Measurements from ENCODE around the gene MYH15.
"Not testable (repeated sequence)": the region's sequence is repeated elsewhere in the genome, so short reads cannot be mapped to it uniquely, and the experiment has no call there.

The MYH15 gene

DNA sequence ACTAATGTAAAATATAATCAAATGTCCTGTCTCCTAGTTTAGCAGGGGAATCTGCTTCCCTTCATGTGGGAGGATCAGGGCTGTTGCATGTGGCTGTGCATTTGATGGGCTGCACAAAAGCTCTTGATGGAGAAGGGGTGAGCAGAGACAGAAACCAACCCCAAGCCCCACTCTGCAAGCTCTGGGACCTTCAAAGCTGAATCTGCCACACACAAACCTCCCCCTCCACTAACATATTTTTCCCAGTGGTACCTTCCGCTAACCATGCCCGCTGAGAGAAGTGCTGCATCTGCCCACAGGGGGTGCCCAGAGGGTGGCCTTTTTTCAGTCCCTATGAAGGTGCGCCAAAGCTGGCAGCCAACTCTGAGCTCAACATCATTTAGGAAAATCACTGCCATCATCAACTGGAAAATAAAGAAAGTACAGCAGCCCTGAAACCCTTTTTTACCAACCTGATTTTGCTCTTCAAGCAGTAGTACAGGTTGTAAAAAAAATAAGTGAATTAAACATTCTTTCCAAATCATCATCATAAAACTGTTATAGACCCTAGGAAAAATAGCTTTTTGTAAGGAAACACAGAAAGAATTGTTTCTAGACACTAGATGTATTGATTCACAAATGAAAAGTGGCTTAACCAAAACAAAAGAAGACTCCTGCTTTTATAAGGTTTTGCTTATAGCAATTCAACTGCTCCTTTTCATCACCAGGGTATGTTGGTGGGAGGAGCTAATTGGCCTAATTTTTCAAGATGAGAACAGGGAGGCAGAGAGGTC lies 117.1 kb downstream of the MYH15 start:
- no peak for DNase-seq (ENCODE audit: insufficient read length, low spot score)
- FAIRE-seq: no peak

DNA sequence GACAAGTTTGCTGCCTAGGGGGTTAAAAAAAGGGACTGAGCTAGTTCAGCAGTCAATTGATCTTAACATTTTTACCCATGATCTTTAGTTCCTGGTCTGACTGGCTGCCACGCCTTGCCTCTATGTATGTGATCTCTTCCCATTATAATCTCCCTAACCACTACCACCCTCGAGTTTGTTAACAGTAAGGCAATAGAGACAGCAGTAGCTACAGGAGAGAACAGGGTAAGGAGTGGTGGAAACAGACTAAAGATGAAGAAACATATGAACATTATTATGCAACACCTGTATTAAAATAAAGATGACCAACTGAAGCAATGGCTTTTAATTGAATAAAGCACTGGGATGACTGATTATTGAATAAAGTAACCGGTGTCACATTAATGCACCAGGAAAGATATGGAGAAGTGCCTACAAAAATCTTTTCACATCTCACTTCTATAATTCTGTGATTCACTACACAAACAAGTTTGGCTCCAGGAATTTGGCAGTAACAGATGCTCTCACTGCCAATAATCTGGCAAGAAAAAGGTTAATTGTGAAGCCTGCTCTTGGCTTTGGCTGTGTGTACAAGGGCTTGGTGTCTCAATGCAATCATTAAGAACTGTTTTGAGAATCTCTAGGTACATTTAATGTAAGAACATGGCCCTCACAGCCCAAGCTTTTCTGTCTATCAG lies 118.3 kb downstream of the MYH15 start:
- FAIRE-seq (no peak), DNase-seq (ENCODE audit: insufficient read length, low spot score) (no peak)

DNA sequence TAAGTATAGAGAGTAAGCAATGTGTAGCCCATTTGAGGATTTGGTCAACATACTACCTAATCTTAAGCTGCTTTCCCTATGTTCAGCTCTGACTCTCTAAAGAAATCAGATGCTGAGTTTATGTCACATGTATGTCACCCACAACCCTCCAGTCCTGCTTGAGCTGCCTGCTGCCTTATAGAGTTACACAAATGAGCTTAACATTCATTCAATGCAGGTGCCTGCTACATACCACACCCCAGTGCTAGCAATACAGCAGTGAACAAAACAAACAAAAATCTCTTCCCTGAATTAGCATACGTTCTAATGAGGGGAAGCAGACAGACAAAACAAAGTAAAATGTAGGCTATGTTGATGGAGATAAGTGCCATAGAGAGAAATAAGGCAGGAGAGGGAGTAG lies 121.0 kb downstream of the MYH15 start:
- peak; percentile 62 for FAIRE-seq
- no peak for DNase-seq (ENCODE audit: insufficient read length, low spot score)

DNA sequence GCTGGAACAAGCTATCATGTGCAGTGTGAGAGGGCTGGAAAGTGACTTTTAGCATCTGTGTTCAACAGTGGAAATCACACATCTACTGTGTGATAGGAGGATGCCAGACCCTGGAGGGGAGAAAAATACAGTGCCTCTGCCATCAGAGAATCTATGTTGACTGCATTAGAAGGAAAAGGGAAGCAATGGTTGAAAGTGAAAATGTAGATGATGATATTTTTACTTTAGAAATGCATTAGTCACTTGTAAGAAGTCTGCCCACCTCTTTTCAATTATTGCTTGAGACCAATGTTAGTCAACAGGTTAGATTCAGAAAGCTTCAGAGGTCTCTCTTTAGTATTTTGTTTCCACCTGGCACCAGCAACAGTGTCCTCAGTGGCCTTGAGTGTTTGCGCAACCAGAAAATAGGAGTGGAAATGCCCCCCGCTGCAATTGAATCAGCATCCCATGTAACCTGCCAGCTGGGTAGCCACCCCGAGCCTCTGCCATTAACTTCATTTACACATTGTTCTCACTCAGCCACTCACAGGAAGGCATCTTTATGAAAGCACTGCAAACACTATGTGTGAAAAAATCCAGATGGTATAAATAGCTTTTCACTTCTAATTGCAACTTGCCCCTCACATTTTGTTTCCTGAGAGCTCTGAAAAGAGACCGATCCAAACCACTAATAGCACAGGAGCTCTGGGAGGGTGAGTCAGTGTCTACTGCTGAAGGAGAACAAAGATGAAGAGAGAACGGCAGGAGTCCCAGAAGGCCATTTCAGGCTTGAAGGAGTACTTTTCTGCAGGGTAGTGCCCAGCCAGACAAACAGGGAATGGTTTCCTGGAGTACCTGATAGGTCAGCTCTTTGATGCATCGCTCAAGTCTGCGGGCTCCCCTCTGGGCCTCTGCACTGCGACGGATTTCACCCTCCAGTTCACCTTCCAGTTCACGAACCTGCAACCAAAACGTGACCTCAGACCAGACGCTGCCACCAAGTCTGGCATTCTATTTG lies 122.0 kb downstream of the MYH15 start:
- DNase-seq (ENCODE audit: insufficient read length, low spot score): no peak
- FAIRE-seq: peak; percentile 89

DNA sequence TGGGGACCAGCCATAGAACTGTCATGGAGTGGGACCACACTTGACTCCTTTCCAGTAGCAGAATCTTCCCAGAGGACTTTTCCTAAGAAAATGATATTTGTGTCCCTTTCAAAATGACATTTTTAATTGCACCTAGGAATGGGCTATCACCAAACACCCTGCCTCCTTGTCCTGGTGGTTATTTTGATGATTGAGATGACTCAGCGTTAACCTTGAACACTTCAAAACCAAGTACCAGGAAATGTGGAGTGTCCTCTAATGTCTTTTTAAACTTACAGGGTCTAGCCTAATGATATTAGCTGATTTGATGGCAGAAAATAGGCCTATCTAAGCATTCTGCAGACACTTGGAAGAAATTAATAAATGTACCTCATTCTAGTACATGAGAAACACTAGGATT lies 123.3 kb downstream of the MYH15 start:
- peak; percentile 71 for FAIRE-seq
- DNase-seq (ENCODE audit: insufficient read length, low spot score): no peak

DNA sequence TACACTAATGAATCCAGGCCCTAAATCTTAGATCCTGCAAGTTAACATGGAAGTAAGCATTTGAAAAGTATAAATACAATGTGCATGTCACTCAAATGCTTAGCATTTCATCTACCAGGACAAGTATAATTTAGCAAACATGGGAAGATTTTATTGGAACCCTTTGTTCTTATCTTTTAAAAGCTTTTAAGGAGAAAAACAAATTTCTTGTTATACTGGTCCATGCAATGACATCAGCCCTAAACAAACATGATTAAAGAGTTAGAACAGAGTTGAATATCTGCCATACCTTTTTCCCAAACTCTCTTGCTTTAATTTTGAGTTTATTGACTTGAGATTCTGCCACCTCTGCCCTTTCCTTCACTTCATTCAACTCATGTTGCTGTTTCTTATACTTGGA lies 127.1 kb downstream of the MYH15 start:
- no peak for DNase-seq (ENCODE audit: insufficient read length, low spot score)
- no peak for FAIRE-seq

DNA sequence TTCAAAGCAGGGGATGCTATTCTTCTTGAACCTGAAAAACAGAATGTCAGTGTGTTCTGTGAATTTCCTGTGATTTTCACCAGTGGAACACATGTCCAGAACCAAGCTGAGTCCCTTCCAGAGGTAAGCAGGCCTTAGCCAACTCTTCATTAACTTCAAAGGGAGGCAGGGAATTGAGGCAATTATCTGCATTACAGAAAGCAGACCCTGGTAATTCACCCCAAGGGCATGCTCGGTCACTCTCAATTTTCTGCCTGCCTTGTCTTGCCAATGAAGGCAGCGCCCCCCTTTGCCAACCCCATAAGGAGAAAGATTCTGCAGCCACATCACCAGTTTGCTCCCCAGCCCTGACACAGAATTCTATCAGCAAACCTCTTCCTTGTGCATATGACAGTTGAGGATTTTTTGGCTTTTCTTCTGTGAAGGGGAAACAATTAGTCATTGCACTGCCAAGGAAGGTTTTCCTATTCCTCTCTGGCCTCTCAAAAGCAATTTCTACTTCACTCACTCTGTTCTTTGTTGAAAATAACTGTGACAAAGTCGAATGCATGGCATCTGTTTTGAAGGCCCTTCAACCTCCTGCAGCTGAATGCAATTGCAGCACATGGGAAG lies 128.8 kb downstream of the MYH15 start:
- no peak for DNase-seq (ENCODE audit: insufficient read length, low spot score)
- FAIRE-seq: no peak

DNA sequence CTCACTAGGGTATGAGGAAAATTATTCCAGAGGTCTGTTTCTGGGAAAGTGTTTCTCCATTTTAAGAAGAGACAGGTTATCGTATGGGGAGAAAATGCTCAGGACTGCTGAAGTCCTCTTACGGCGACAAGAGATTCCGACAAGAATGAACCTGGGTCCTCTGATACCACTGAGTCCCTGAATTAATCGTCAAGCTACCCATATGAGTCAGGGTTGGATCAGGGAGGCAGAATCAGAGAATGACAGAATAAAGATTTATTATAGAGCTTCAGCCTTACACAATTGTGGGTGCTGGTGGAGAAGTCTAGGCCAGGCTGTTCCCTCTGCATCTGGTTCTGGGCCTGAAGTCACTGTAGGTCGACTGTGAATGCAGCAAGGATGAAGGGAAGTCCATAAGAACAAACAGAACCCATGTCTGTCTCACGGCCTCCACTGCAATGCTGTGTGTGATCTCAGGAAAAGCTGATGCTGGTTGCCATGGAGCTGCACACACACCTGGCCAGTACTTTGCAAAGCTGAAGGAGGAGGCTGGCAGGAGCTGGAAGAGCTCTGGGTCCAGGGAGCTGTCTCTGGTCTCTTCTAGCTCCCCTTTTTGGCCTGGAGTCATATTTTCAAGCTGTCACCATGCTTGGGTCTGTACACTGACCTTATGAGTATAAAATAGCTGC lies 130.1 kb downstream of the MYH15 start:
- DNase-seq (ENCODE audit: insufficient read length, low spot score): no peak
- FAIRE-seq: no peak

DNA sequence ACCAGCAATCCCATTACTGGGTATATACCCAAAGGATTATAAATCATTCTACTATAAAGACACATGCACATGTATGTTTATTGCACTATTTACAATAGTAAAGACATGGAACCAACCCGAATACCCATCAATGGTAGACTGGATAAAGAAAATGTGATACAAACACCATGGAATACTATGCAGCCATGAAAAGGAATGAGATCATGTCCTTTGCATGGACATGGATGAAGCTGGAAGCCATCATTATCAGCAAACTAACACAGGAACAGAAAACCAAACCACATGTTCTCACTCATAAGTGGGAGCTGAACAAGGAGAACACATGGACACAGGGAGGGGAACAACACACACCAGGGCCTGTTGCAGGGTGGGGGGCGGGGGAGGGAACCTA lies 131.4 kb downstream of the MYH15 start:
- not testable (repeated sequence) for DNase-seq (ENCODE audit: insufficient read length, low spot score); FAIRE-seq

DNA sequence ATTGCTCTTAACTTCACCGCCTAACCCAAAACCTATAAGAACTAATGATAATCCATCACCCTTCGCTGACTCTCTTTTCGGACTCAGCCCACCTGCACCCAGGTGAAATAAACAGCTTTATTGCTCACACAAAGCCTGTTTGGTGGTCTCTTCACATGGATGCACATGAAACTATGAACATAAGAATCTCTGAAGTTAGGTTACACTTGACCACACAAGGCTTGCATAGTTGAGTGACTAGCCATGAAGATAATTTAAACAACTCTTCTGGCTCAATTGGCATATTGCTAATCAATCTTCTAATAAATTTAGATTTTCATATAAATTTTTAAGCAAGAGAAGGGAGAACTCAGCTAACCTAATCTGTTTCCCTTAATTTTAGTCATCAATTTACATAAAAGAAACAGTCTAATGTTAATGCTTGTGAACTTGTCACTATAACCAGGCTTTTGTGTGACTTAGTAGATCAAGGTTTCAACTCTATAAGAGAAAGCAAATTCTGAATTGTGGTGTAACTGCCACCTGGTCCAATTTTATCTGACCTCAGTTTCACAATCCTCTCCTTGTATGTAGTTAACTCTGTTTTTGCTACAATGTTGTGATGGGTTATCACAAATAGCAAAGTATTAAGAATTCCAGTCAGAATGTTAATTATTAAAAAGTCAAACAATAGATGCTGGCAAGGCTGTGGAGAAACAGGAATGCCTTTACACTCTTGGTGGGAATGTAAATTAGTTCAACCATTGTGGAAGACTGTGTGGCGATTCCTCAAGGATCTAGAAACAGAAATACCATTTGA lies 132.0 kb downstream of the MYH15 start:
- no peak for DNase-seq (ENCODE audit: insufficient read length, low spot score)
- no peak for FAIRE-seq

DNA sequence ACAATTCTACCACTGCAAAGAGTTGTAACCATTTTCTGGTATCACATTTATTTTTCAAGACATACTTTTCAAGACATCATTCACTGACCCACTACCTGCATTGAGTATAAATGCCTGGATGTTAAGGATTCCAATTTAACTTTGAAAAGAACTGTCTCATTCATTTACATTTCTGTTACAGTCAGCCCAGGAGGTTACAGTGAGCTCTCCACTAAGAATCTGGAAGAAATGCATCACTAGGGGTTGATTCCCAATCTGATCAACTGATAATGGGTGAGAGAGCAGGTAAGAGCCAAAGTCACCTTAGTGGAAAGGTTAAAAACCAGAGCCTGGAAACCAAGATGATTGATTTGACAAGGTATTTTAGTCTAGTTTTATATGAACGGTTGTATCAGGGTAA lies 133.0 kb downstream of the MYH15 start:
- no peak for FAIRE-seq
- no peak for DNase-seq (ENCODE audit: insufficient read length, low spot score)

DNA sequence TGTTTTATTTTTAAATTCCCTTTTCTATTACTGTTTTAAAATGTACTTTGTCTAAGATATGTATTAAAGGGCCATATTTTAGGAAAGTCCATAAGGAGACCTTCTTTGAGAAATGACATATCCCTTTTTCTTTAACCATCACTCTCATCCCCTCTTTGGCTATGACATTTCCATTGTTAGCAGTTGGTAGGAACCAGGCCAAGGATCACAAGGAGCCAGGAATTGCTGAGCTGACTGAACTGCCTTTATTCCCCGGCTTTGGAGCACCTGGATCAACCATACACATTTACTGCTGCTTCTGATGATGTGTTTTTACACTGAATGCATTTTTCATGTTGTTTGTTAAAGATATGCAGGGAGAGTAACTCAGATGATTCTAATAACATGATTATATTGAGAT lies 134.4 kb downstream of the MYH15 start:
- FAIRE-seq: no peak

DNA sequence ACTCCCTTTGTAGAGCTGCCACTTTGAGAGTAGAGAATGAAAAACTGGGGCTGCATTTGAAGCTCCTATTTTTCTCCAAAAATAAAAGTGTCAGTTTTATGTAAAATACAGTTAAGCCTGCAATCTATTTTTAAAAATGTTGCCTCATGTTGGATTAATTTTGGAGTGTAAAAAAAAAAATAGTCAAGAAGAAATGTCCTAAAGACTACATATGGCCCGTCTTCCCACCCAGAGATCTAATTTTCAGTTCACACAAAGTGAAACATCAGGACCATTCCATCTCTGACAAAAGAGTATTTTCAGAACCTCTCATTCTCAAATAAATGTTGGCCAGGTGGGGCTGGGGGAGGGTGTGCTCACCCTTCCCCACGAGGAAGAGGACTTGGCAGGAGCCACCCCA lies 151.4 kb downstream of the MYH15 start:
- DNase-seq (ENCODE audit: insufficient read length, low spot score) (no peak), FAIRE-seq (no peak)

More for the DNA sequence above, 134.4 kb downstream of the MYH15 start:
- DNase-seq (ENCODE audit: insufficient read length, low spot score): no peak

DNA sequence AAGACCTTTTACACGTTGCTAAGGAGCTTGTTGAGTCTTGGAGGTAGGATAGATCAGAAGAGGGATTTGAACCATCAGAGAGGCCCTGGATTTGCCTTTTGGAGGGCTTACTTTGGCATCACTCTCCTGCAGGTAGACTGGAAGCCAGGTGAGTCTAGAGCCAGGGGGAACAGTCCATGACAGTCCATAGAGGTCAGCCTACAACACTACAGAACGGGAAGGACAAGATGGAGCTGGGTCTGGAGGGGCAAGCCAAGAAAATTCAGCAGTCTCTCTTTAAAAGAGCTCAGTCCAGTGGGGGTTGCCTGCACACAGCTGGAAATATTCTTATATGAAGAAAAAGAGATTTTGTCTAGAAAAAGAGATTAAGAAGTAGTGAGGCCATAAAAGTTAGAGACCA lies 153.4 kb downstream of the MYH15 start:
- DNase-seq (ENCODE audit: insufficient read length, low spot score) (no peak), FAIRE-seq (no peak)

DNA sequence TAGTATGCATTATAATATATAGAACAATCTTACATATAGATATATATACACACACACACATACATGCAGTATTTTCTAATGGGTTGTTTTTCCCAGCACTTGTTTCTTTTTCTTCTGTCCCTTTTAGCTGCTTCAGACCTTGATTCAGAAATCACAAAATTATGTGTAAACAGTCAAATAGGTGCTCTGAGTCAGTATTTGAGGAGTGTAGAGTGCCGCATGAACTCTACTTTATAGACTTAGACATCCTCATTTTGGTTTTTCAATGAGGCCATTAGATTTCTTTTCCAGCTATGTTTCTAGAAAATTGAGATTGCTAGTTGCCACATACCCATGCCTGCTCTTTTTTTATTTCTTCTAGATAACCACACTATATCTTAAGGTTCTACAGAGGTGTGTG lies 155.8 kb downstream of the MYH15 start:
- no peak for FAIRE-seq
- no peak for DNase-seq (ENCODE audit: insufficient read length, low spot score)

DNA sequence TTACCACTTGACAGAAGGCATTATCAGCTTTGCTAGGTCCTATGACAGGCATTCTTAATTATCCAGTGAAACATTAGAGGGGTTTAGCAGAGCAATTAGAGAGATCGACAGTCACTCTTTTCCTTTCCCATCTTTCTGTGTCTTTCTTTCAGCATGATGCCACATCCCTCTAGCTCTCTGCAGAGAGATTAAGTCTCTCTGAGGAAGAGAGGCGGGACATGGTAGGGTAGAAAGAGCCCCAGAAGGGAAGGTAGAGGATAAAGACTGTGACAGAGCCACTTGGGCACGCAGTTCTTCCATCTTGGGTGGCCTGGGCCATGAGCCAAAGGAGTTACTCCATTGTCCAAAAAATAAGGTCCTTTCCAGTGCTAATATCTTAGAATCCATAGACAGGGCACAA lies 158.2 kb downstream of the MYH15 start:
- DNase-seq (ENCODE audit: insufficient read length, low spot score): no peak
- no peak for FAIRE-seq

DNA sequence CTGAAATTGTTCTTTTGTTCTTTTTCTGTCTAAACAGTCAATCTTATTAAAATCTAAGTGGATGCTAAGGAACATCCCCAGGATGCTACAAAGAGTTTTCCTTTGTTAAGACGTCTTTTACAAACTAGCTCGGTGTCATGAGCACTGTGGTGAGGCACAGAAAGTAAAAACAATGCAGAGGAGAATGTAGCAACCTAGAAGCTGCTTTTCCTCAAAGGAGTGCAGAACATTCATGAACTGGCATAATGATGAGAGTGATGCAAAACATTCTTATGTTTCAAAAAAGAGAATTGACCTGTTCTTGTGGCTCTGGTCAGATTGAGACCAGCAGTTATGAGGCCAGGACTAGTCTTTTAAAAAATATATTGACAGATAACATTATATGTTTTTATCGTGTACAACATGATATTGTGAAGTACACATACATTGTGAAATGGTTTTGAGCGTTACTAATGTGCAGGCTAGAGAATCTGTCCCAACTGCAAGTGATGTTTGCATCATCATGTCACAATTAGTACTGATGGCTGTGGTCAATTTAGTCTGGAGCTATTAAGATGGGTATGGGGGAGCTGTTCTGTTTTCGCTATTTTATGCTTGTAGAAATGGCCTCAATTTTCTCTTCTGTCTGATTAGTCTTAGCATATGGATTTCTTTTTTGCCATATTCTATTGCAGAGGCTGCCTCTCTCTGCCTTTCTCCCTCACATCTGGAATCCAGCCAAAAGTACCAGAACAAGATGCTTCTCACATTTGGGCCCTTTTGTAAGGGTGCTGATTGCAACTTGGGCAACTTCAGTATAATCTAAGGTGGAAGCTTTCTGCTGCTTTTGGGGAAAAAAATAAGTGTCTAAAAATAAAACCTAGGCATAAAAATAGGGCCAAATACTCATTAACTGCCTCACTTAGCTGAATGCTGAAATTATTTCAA lies 163.8 kb downstream of the MYH15 start:
- no peak for DNase-seq (ENCODE audit: insufficient read length, low spot score)
- no peak for FAIRE-seq

DNA sequence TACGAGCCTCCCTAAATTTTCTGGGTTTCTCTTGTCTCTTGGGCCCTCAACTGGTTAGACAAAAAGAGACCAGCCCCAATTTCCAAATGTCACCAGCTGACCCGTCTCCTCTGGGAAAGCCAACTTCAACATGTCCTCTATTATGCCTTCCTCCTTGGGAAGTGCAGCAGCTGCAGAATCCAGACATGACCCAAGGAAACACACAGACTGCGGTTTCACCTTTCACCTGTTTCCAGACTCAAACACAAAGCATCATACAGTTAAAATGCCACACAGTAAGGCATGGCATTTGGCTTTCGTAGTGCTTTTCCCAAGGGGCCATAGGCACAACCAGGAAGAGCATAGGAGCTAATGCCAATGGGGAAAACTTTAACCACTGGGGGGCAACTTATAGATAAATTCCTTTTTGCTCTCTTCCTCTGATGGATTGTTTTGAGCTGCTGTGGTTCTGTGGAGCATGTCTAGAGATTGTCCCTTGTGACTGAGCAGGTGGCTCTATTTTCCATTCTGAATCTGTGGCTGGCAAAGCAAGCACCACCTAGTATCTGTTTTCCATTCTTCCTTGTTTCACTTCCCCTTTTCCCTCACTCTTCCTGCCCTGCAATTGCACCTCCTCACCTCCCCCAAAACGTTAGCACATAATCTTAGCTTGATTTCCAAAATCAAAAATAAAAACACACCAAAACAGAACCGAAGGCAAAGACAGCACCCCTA lies 164.7 kb downstream of the MYH15 start:
- FAIRE-seq: no peak

More for the DNA sequence above, 164.7 kb downstream of the MYH15 start:
- no peak for DNase-seq (ENCODE audit: insufficient read length, low spot score)
